PC-9 (cell line): Measurements from ENCODE around the gene KRTAP4-11. TPM values are rescaled to one million over a fixed set of nuclear protein-coding genes. Genes with fewer than 3 reads are reported as not detected.
"Not testable (repeated sequence)": the region's sequence is repeated elsewhere in the genome, so short reads cannot be mapped to it uniquely, and the experiment has no call there.

ENCODE experiments used
- BruUV-seq: library from RNA; stranded (reverse); fragments of 400-500 nt; replicated peaks from 2 replicates; lab custom pipeline; 2021; lab: Mats Ljungman, UMichigan
- CTCF ChIA-PET: fragments of 300-600 bp; sonication (Branson Sonifier 250); formaldehyde crosslinking; loops from one replicate; lab custom pipeline; 2022; ENCODE audit warnings: antibody characterized with exemption; lab: Charles Lee
- POLR2A ChIA-PET: fragments of 300-600 bp; sonication (Branson Sonifier 250); formaldehyde crosslinking; loops from one replicate; lab custom pipeline; 2022; ENCODE audit warnings: antibody characterized with exemption; ENCODE audit not compliant: unreplicated experiment; lab: Charles Lee
- DNase-seq, 2 experiments: peaks; one replicate each; pipeline versions ENCODE4 v3.0.0 to v3.0.0-alpha.2; 2015 to 2022; ENCODE audit warnings: mixed read lengths in 1 of 2
- H2AFZ ChIP-seq: fragments of 200-600 bp; sonication (generic); 2 replicates; pipeline ENCODE4 v1.8.1; 2017; ENCODE audit warnings: antibody characterized with exemption
- H3F3A ChIP-seq: fragments of 200-600 bp; sonication (generic); 2 replicates; pipeline ENCODE4 v1.8.1; 2017; ENCODE audit warnings: antibody characterized with exemption, mild to moderate bottlenecking, low read depth; ENCODE audit not compliant: insufficient read depth
- H3K27ac ChIP-seq: fragments of 200-600 bp; sonication (generic); 2 replicates; pipeline ENCODE4 v1.6.1; 2016; ENCODE audit warnings: mixed run types
- H3K27me3 ChIP-seq: fragments of 200-600 bp; sonication (generic); 2 replicates; pipeline ENCODE4 v1.6.1; 2016; ENCODE audit warnings: low read depth, mixed run types; ENCODE audit not compliant: insufficient read depth
- H3K36me3 ChIP-seq: fragments of 200-600 bp; sonication (generic); 2 replicates; pipeline ENCODE4 v1.6.1; 2016; ENCODE audit warnings: low read depth, mixed run types
- H3K4me1 ChIP-seq: fragments of 200-600 bp; sonication (generic); replicated peaks from 2 replicates; pipeline ENCODE4 v1.6.1; 2016; ENCODE audit warnings: mixed run types; ENCODE audit not compliant: insufficient read depth
- H3K4me2 ChIP-seq: fragments of 200-600 bp; sonication (generic); 2 replicates; pipeline ENCODE4 v1.6.1; 2017; ENCODE audit warnings: mixed run types
- H3K4me3 ChIP-seq: fragments of 200-600 bp; sonication (generic); 2 replicates; pipeline ENCODE4 v1.6.1; 2016; ENCODE audit warnings: mixed run types
- H3K79me2 ChIP-seq: fragments of 200-600 bp; sonication (generic); 2 replicates; pipeline ENCODE4 v1.6.1; 2017; ENCODE audit warnings: low read depth, mixed run types
- H3K9me2 ChIP-seq: fragments of 200-600 bp; sonication (generic); 2 replicates; pipeline ENCODE4 v1.8.1; 2017; ENCODE audit warnings: mild to moderate bottlenecking; ENCODE audit not compliant: insufficient read depth
- H3K9me3 ChIP-seq: fragments of 200-600 bp; sonication (generic); 2 replicates; pipeline ENCODE4 v1.8.1; 2016; ENCODE audit warnings: low read depth; ENCODE audit not compliant: insufficient read depth
- H4K20me1 ChIP-seq: fragments of 200-600 bp; sonication (generic); 2 replicates; pipeline ENCODE4 v1.8.1; 2017; ENCODE audit not compliant: insufficient read depth
- CTCF ChIP-seq: fragments of 200-600 bp; sonication (generic); conservative IDR thresholded peaks from 2 replicates; pipeline ENCODE4 v1.6.1; 2017; ENCODE audit warnings: mixed run types, antibody characterized with exemption, mild to moderate bottlenecking, moderate library complexity
- EZH2 ChIP-seq: fragments of 200-600 bp; sonication (generic); IDR thresholded peaks from 2 replicates; pipeline ENCODE4 v1.8.0; 2017; ENCODE audit warnings: antibody characterized with exemption, low read depth
- intact Hi-C: fragments of 100-400 bp; cut with micrococcal nuclease; formaldehyde crosslinking; loops from one replicate; pipeline ENCODE4 v1.10.0; 2022; ENCODE audit not compliant: unreplicated experiment
- total RNA-seq: library from RNA; stranded (reverse); gene quantifications from 2 replicates; pipeline ENCODE4 v1.2.3, GENCODE V29; 2021

Gene KRTAP4-11
- total RNA-seq, 1 experiment from 2014 or later, result not detected

- CTCF ChIA-PET, result no interaction called here
- DNase-seq, result no peak
Measured at GRCh38 chr17:41150026-41150425, 31.9 kb upstream of the KRTAP4-11 start.

GRCh38 chr17:41149652-41149985 is 31.4 kb upstream of the KRTAP4-11 start, which contains the start of gene KRTAP4-5:
KRTAP4-5 (minus strand) TSS chr17:41149825; CDS start chr17:41149767, 58 bp downstream.
- TF ChIP-seq EZH2, result no peak
- no peak for TF ChIP-seq CTCF
- no peaks in the 10 kb centered on the region for H3K27me3 ChIP-seq
- intact Hi-C loops, result no loop called here
- H3K4me3 ChIP-seq, result no peak within 1 kb of the TSS
- H3K27ac ChIP-seq, result no peak within 1 kb of the TSS
- no peaks in the 10 kb centered on the region for H3F3A ChIP-seq
- DNase-seq, result no peak
- BruUV-seq, result no TSS peak
- H3K36me3 ChIP-seq, result no peaks in the 10 kb centered on the region
- ChIA-PET POLR2A (no interaction called here), CTCF (no interaction called here)
- H4K20me1 ChIP-seq, result no peaks in the 10 kb centered on the region
- no peaks in the 10 kb centered on the region for H3K9me2 ChIP-seq
- H3K9me3 ChIP-seq, result peaks cover 3% of the 10 kb centered on the region; the same call in 1 of the 2 replicates
- H2AFZ ChIP-seq, result no peak within 1 kb of the TSS
- H3K4me2 ChIP-seq, result no peak within 1 kb of the TSS
- H3K4me1 ChIP-seq, result no peaks in the 10 kb centered on the region
- H3K79me2 ChIP-seq, result no peaks in the 10 kb centered on the region

More at GRCh38 chr17:41150026-41150425, 31.9 kb upstream of the KRTAP4-11 start:
- Histone ChIP-seq H3K4me2 (no peak overlapping the region), H3K9me2 (no peaks in the 10 kb centered on the region), H3K79me2 (no peaks in the 10 kb centered on the region), H2AFZ (no peak overlapping the region), H3K27me3 (no peaks in the 10 kb centered on the region), H3F3A (no peaks in the 10 kb centered on the region), H4K20me1 (no peaks in the 10 kb centered on the region), H3K27ac (no peak overlapping the region), H3K4me1 (no peaks in the 10 kb centered on the region), H3K36me3 (no peaks in the 10 kb centered on the region), H3K4me3 (no peak overlapping the region), H3K9me3 (peaks cover 3% of the 10 kb centered on the region; the same call in 1 of the 2 replicates)
- no peak for TF ChIP-seq CTCF
- TF ChIP-seq EZH2, result no peak
- intact Hi-C loops, result no loop called here
- no TSS peak for BruUV-seq
- POLR2A ChIA-PET, result no interaction called here

- CTCF ChIA-PET, H3K36me3 ChIP-seq, H3K27ac ChIP-seq, DNase-seq, H3K9me2 ChIP-seq, H3F3A ChIP-seq, H3K9me3 ChIP-seq, H2AFZ ChIP-seq, H3K4me3 ChIP-seq, H3K4me1 ChIP-seq, BruUV-seq, H3K79me2 ChIP-seq, intact Hi-C loops, H4K20me1 ChIP-seq, H3K4me2 ChIP-seq, POLR2A ChIA-PET, H3K27me3 ChIP-seq: not testable (repeated sequence)
Measured at GRCh38 chr17:41148971-41149651, 30.9 kb upstream of the KRTAP4-11 start.
